ENCODE measurements around the gene RASSF4.

DNA sequence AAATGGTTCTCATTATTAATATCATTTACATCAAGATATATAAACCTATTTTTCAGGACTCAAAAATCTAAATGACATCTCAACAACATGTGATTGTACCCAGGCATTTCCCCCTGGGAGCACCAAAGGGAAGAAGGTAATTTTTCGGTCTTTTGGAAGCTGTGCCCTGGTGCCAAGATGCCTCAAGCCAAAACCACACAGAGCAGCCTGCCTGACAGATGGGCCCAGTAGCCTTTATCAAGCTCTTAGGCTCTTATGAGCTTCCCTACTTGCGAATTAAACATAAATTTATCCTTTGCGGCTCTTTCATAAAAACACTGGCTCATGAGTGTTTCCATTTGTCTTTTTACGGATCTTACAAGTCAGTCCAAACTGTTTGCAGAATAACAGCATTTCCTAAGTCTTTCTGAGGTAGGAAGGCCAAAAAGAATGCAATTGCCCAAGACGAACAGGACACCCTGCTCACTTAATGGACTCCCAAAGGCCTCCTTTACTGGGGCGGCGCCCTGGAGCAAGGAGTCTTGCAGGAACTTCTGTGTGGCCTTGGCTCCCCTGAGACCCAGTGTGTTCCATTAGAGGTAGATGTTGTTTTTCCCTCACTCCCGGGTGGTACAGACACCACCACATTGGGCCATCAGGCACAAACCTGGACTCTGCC lies 4.1 kb upstream of the RASSF4 start:
- TF ChIP-seq, protein P1, sequence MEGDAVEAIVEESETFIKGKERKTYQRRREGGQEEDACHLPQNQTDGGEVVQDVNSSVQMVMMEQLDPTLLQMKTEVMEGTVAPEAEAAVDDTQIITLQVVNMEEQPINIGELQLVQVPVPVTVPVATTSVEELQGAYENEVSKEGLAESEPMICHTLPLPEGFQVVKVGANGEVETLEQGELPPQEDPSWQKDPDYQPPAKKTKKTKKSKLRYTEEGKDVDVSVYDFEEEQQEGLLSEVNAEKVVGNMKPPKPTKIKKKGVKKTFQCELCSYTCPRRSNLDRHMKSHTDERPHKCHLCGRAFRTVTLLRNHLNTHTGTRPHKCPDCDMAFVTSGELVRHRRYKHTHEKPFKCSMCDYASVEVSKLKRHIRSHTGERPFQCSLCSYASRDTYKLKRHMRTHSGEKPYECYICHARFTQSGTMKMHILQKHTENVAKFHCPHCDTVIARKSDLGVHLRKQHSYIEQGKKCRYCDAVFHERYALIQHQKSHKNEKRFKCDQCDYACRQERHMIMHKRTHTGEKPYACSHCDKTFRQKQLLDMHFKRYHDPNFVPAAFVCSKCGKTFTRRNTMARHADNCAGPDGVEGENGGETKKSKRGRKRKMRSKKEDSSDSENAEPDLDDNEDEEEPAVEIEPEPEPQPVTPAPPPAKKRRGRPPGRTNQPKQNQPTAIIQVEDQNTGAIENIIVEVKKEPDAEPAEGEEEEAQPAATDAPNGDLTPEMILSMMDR (IDR thresholded peaks at IDR 0.05), result no peak
- TF ChIP-seq POLR2A (IDR thresholded peaks at IDR 0.05) (no peak), EP300 (IDR thresholded peaks at IDR 0.05) (no peak)

Measured in ovary (tissue), 3 donors.